ENCODE measurements around the gene LINGO1. TPM values are rescaled to one million over a fixed set of nuclear protein-coding genes. Genes with fewer than 3 reads are reported as not detected.

Gene LINGO1
- total and polyA plus RNA-seq, 9 of the 15 experiments (the other 6 are each of a cell fraction or from before 2014, with no cell fraction given): 0.07 to 15.3 (median 2.1) TPM

GRCh38 chr15:77628010-77628409 lies 4.7 kb downstream of the LINGO1 start:
- no peaks in the 10 kb centered on the region for H3K27me3 ChIP-seq (ENCODE audit: control insufficient read depth in 2 of 2, insufficient read depth in 2 of 2, low read length in 2 of 2)
- 58% methylated on average over 2 of the region's 2 CpGs for WGBS (ENCODE audit: insufficient coverage, low coverage, missing lambda C conversion rate)
- H3K9ac ChIP-seq (ENCODE audit: insufficient read depth in 1 of 2, low read depth in 2 of 2, low read length in 2 of 2): no peak overlapping the region
- peaks cover 29 to 62% of the 10 kb centered on the region in 2 experiments for H3K4me1 ChIP-seq (replicated peaks in 1 of 2; ENCODE audit: control insufficient read depth in 2 of 2, insufficient read depth in 2 of 2, low read length in 2 of 2)
- CTCF ChIA-PET (ENCODE audit: low intra/inter-chr PET ratio): no interaction called here
- H3K79me2 ChIP-seq (ENCODE audit: control insufficient read depth, insufficient read depth, low read length): peaks cover 34% of the 10 kb centered on the region
- no peaks in the 10 kb centered on the region for H4K20me1 ChIP-seq (replicated peaks; ENCODE audit: control insufficient read depth, insufficient read depth, low read length)
- no peaks in the 10 kb centered on the region for H3K9me3 ChIP-seq (replicated peaks; ENCODE audit: control insufficient read depth, insufficient read depth, low read depth, low read length)
- no peak for ATAC-seq
- FAIRE-seq: peak; percentile 11
- intact Hi-C loops (cut with micrococcal nuclease) (no loop called here), in situ Hi-C loops (cut with MboI) (no loop called here)
- H3K9me1 ChIP-seq (ENCODE audit: control insufficient read depth, insufficient read depth, low read length): peaks cover 3% of the 10 kb centered on the region
- no peak for DNase-seq (ENCODE audit: extremely low read depth in 1 of 4, low spot score in 3 of 4)
- BruUV-seq (replicated peaks): no TSS peak
- no peak overlapping the region for H3K4me2 ChIP-seq (ENCODE audit: insufficient read depth, low read length)
- no peak for TF ChIP-seq NCOR1 (IDR thresholded peaks at IDR 0.05)
- no peak for TF ChIP-seq ZNF239 (CRISPR knock-in tag; IDR thresholded peaks at IDR 0.05)
- TF ChIP-seq ZNF143 (CRISPR knock-in tag; IDR thresholded peaks at IDR 0.05): no peak
- no peak for TF ChIP-seq ZNF431 (CRISPR knock-in tag; IDR thresholded peaks at IDR 0.05)
- no peak for TF ChIP-seq GATA2 (CRISPR knock-in tag; IDR thresholded peaks at IDR 0.05)
- TF ChIP-seq HDAC6 (IDR thresholded peaks at IDR 0.05; ENCODE audit: low read depth, low read length): no peak
- TF ChIP-seq RB1 (IDR thresholded peaks at IDR 0.05; ENCODE audit: low read depth): no peak
- TF ChIP-seq ZNF347 (CRISPR knock-in tag; IDR thresholded peaks at IDR 0.05; ENCODE audit: low read depth): no peak
- TF ChIP-seq ZNF586 (CRISPR knock-in tag; conservative IDR thresholded peaks at IDR 0.05): no peak
- TF ChIP-seq KHSRP (IDR thresholded peaks at IDR 0.05): no peak
- no peak for TF ChIP-seq ZNF217 (CRISPR knock-in tag; IDR thresholded peaks at IDR 0.05)
- TF ChIP-seq PCBP2 (IDR thresholded peaks at IDR 0.05; ENCODE audit: low read depth, low read length, poor library complexity, severe bottlenecking): no peak
- no peak for TF ChIP-seq PHF20 (IDR thresholded peaks at IDR 0.05; ENCODE audit: partially characterized antibody)
- POLR2A ChIA-PET: no interaction called here
- H3K27ac ChIP-seq (ENCODE audit: extremely low read depth, low read depth, low read length): no peak overlapping the region
- H3K36me3 ChIP-seq (ENCODE audit: control insufficient read depth, insufficient read depth, low read length): no peaks in the 10 kb centered on the region
- H3K4me3 ChIP-seq: no peak overlapping the region
- no peak overlapping the region for H2AFZ ChIP-seq (ENCODE audit: low read depth, low read length)
